Glutamatergic neuron (in vitro differentiated cells): ENCODE data around the gene NHERF2. TPM values are rescaled to one million over a fixed set of nuclear protein-coding genes. Genes with fewer than 3 reads are reported as not detected.

Source experiments
- DNase-seq: peaks from one replicate; pipeline ENCODE4 v3.0.0; 2022
- H3K27ac Mint-ChIP-seq: one replicate; pipeline ENCODE4 v1.8.0; 2020; ENCODE audit warnings: mild to moderate bottlenecking, mixed read lengths, inconsistent platforms; ENCODE audit not compliant: unreplicated experiment
- H3K27me3 Mint-ChIP-seq: one replicate; pipeline ENCODE4 v1.8.0; 2020; ENCODE audit warnings: mild to moderate bottlenecking, moderate library complexity, mixed read lengths, inconsistent platforms; ENCODE audit not compliant: unreplicated experiment
- H3K36me3 Mint-ChIP-seq: one replicate; pipeline ENCODE4 v1.8.0; 2020; ENCODE audit warnings: mild to moderate bottlenecking, mixed read lengths, inconsistent platforms; ENCODE audit not compliant: unreplicated experiment
- H3K4me1 Mint-ChIP-seq: one replicate; pipeline ENCODE4 v1.8.0; 2020; ENCODE audit warnings: mild to moderate bottlenecking, low read depth, mixed read lengths, inconsistent platforms; ENCODE audit not compliant: unreplicated experiment
- H3K4me3 Mint-ChIP-seq: one replicate; pipeline ENCODE4 v1.8.0; 2020; ENCODE audit warnings: mild to moderate bottlenecking, mixed read lengths, inconsistent platforms; ENCODE audit not compliant: unreplicated experiment
- H3K9me3 Mint-ChIP-seq: one replicate; pipeline ENCODE4 v1.8.0; 2020; ENCODE audit warnings: mild to moderate bottlenecking, moderate library complexity, mixed read lengths, inconsistent platforms; ENCODE audit not compliant: unreplicated experiment
- total RNA-seq: library from RNA; stranded (reverse); fragmentation: NEBNext Ultra II Directional; extraction: Animal tissue kit (Norgen Biotek cat#: 25700); gene quantifications from one replicate; pipeline ENCODE4 v1.2.1, GENCODE V29; 2021; ENCODE audit not compliant: unreplicated experiment
- TF ChIP-seq, protein P1 (sequence below): fragments of 200-600 bp; sonication (generic); IDR thresholded peaks from one replicate; pipeline ENCODE4 v1.5.0; 2021; ENCODE audit not compliant: partially characterized antibody, unreplicated experiment

The NHERF2 gene
- total RNA-seq, 1 donor from 2014 or later, result 22.3 TPM

DNA sequence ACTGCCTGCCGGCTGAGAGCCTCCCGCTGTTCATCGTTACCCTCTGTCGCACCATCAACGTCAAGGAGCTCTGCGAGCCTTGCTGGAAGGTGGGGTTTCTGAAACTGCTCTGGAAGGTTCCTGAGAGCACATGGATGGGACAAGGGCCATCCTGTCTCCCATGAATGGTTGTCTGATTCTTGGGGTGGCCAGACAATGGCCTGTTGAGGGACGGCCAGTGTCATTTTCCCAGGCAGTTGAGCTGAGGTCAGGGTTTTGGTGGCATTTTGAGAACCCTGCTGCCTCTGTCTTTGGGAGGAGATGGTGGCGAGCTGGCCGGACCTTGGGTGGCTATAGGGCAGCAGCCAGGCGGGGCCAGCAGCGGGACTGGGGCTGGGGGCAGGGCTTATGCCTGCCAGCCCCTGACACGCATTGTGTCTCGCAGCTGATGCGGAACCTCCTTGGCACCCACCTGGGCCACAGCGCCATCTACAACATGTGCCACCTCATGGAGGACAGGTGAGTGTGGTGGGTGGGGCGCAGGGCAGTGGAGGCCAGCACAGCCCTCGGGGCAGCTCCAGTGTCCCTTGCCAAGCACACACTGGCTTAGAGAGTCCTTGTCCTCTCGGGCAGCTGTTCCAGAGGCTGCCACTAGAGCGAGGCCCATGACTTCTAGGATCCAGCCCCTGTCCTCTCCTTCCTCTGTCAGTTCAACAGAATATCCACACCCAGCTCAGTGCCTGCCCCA lies 30.1 kb downstream of the NHERF2 start:
- Mint-ChIP-seq H3K27ac (no peak overlapping the region), H3K4me3 (peak overlapping the region; percentile 4), H3K27me3 (peaks cover 7% of the 10 kb centered on the region), H3K9me3 (peaks cover 10% of the 10 kb centered on the region), H3K4me1 (peaks cover 3% of the 10 kb centered on the region), H3K36me3 (no peaks in the 10 kb centered on the region)
- TF ChIP-seq, protein P1, sequence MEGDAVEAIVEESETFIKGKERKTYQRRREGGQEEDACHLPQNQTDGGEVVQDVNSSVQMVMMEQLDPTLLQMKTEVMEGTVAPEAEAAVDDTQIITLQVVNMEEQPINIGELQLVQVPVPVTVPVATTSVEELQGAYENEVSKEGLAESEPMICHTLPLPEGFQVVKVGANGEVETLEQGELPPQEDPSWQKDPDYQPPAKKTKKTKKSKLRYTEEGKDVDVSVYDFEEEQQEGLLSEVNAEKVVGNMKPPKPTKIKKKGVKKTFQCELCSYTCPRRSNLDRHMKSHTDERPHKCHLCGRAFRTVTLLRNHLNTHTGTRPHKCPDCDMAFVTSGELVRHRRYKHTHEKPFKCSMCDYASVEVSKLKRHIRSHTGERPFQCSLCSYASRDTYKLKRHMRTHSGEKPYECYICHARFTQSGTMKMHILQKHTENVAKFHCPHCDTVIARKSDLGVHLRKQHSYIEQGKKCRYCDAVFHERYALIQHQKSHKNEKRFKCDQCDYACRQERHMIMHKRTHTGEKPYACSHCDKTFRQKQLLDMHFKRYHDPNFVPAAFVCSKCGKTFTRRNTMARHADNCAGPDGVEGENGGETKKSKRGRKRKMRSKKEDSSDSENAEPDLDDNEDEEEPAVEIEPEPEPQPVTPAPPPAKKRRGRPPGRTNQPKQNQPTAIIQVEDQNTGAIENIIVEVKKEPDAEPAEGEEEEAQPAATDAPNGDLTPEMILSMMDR, result no peak
- DNase-seq, result no peak

DNA sequence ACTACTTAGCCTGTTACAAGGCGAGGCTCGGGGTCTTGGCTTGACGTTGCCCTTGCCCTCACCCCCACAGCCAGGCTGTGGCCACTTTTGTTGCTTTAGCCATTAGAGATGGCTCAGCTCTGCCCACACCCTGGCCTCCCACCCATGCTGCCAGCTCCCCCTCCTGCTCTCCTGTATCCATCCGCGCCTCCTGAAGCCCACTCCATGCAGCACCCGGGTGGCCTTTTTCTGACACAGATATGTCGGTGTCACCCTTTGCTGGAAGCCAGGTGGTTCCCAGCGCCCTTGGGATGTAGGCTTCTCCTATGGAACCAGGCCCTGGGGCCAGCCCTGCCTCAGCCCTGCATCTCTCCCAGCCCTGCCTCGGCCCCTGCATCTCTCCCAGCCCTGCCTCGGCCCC lies 30.7 kb downstream of the NHERF2 start:
- TF ChIP-seq, protein P1, result no peak
- peaks cover 7% of the 10 kb centered on the region for H3K27me3 Mint-ChIP-seq
- peaks cover 11% of the 10 kb centered on the region for H3K9me3 Mint-ChIP-seq
- peaks cover 3% of the 10 kb centered on the region for H3K4me1 Mint-ChIP-seq
- no peak for DNase-seq
- H3K36me3 Mint-ChIP-seq, result no peaks in the 10 kb centered on the region
- no peak overlapping the region for H3K27ac Mint-ChIP-seq
- H3K4me3 Mint-ChIP-seq, result peak overlapping the region; percentile 4

DNA sequence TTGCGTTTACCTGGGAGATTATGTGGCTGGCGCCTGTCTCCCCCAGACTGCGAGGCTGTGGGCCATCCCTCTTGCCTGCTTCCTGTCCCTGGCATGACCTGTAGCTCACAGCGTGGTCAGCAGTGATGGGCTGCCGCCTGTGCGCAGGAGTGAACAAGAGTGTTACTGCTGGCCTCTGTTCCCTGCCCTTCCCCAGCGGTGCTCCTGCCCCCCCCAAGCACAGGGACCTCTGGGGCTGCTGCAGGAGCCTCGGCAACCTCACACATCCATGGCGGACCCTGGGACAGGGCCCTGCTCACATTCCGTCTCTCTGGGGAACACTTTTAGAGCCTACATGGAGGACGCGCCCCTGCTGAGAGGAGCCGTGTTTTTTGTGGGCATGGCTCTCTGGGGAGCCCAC lies 31.7 kb downstream of the NHERF2 start:
- peaks cover 7% of the 10 kb centered on the region for H3K27me3 Mint-ChIP-seq
- DNase-seq, result no peak
- H3K4me1 Mint-ChIP-seq, result peaks cover 3% of the 10 kb centered on the region
- H3K36me3 Mint-ChIP-seq, result no peaks in the 10 kb centered on the region
- no peak overlapping the region for H3K27ac Mint-ChIP-seq
- peak overlapping the region; percentile 38 for H3K4me3 Mint-ChIP-seq
- TF ChIP-seq, protein P1, result no peak
- H3K9me3 Mint-ChIP-seq, result peaks cover 10% of the 10 kb centered on the region

DNA sequence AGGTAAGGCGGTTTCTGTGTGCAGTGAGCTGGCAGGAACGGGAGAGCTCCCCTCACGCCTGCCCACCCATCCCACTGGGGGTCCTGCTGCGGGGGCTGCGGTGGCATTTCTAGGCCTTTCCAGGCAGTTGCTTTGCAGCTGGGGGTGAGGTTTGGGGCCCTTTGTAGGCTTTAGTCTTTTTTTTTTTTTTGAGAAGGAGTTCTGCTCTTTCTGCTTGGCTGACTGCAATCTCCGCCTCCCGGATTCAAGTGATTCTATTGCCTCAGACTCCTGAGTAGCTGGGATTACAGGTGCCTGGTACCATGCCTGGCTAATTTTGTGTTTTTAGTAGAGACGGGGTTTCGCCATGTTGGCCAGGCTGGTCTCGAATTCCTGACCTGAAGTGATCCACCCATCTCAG lies 32.2 kb downstream of the NHERF2 start:
- H3K27me3 Mint-ChIP-seq, result peaks cover 7% of the 10 kb centered on the region
- TF ChIP-seq, protein P1, result no peak
- H3K9me3 Mint-ChIP-seq, result peaks cover 15% of the 10 kb centered on the region
- H3K4me1 Mint-ChIP-seq, result peaks cover 3% of the 10 kb centered on the region
- no peaks in the 10 kb centered on the region for H3K36me3 Mint-ChIP-seq
- DNase-seq, result no peak
- no peak overlapping the region for H3K27ac Mint-ChIP-seq
- peak overlapping the region; percentile 38 for H3K4me3 Mint-ChIP-seq

DNA sequence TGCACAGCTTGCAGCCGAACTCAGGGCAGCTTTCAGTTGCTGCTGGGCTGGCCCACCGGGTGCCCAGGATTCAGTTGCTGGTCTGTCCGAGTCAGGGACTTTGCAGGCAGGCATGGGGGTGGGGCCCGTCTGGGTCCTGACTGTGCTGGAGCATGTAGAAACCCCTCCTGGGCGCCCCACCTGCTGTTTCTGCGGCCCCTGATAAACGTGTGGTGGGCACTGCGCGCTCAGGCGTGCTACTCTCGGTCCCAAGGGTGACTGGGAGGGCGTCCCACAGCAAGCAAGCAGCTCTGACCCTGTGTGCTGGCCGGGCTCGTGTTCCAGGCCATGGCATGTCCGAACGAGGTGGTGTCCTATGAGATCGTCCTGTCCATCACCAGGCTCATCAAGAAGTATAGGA lies 33.6 kb downstream of the NHERF2 start:
- no peak overlapping the region for H3K27ac Mint-ChIP-seq
- H3K27me3 Mint-ChIP-seq, result peaks cover 7% of the 10 kb centered on the region
- peaks cover 3% of the 10 kb centered on the region for H3K4me1 Mint-ChIP-seq
- TF ChIP-seq, protein P1, result no peak
- DNase-seq, result no peak
- H3K4me3 Mint-ChIP-seq, result peak overlapping the region; percentile 38
- H3K36me3 Mint-ChIP-seq, result no peaks in the 10 kb centered on the region
- peaks cover 13% of the 10 kb centered on the region for H3K9me3 Mint-ChIP-seq
